K562 (cell line): Measurements from ENCODE around the gene TNC. TPM values are rescaled to one million over a fixed set of nuclear protein-coding genes. Genes with fewer than 3 reads are reported as not detected.

Experiments
- BHLHE40 ChIP-seq: IDR thresholded peaks from 2 replicates; pipeline ENCODE4 v1.6.1; 2011; ENCODE audit warnings: low read length, improper control_type of control experiment
- C11orf30 ChIP-seq: fragments of 450-650 bp; IDR thresholded peaks from 2 replicates; pipeline ENCODE4 v1.6.1; 2016; ENCODE audit warnings: low read depth, mild to moderate bottlenecking
- CBX8 ChIP-seq: fragments of 200-600 bp; sonication (generic); IDR thresholded peaks from 2 replicates; pipeline ENCODE4 v1.6.1; 2012; ENCODE audit warnings: borderline replicate concordance, mixed run types, low read depth, mild to moderate bottlenecking, moderate library complexity, mixed read lengths, low read length, control low read depth, inconsistent platforms; ENCODE audit not compliant: poor library complexity, severe bottlenecking; ENCODE audit errors: extremely low read depth
- DMBX1 ChIP-seq: fragments of 250-450 bp; sonication (Bioruptor Pico); IDR thresholded peaks from 2 replicates; pipeline ENCODE4 v1.8.0; 2022; ENCODE audit warnings: inconsistent platforms, mild to moderate bottlenecking, moderate library complexity, borderline replicate concordance
- FOXA1 ChIP-seq: fragments of 450-650 bp; IDR thresholded peaks from 2 replicates; pipeline ENCODE4 v1.6.1; 2016; ENCODE audit warnings: mild to moderate bottlenecking, borderline replicate concordance
- GTF2E2 ChIP-seq: fragments of 200-800 bp; sonication (Bioruptor generic); IDR thresholded peaks from 2 replicates; pipeline ENCODE4 v1.6.1; 2016; ENCODE audit warnings: missing genetic modification characterization, missing compliant biosample characterization
- IFI16 ChIP-seq: fragments of 250-450 bp; sonication (Bioruptor Pico); IDR thresholded peaks from 2 replicates; pipeline ENCODE4 v2.1.2; 2022; ENCODE audit warnings: mild to moderate bottlenecking, inconsistent platforms
- MAFF ChIP-seq: IDR thresholded peaks from 2 replicates; pipeline ENCODE4 v1.6.1; 2012; ENCODE audit warnings: low read length, improper control_type of control experiment
- MAFG ChIP-seq: fragments of 450-650 bp; conservative IDR thresholded peaks from 2 replicates; pipeline ENCODE4 v1.6.1; 2016; ENCODE audit warnings: missing genetic modification characterization, missing compliant biosample characterization
- PATZ1 ChIP-seq: fragments of 250-450 bp; sonication (Bioruptor Pico); IDR thresholded peaks from 2 replicates; pipeline ENCODE4 v1.5.0; 2020; ENCODE audit warnings: mild to moderate bottlenecking, borderline replicate concordance
- SMARCE1 ChIP-seq: fragments of 450-650 bp; IDR thresholded peaks from 2 replicates; pipeline ENCODE4 v1.7.1; 2016; ENCODE audit warnings: mild to moderate bottlenecking
- SRSF1 ChIP-seq: fragments of 200-400 bp; formaldehyde crosslinking; IDR thresholded peaks from 2 replicates; pipeline ENCODE4 v1.6.1; 2017; ENCODE audit warnings: mild to moderate bottlenecking, low read depth, low read length, moderate library complexity
- TFAM ChIP-seq: fragments of 250-450 bp; sonication (Bioruptor Pico); conservative IDR thresholded peaks from 2 replicates; pipeline ENCODE4 v1.5.0; 2021; ENCODE audit warnings: mild to moderate bottlenecking, moderate library complexity
- TRIM28 ChIP-seq: fragments of 450-650 bp; IDR thresholded peaks from 2 replicates; pipeline ENCODE4 v1.6.1; 2017
- ZBTB8A ChIP-seq: fragments of 450-650 bp; IDR thresholded peaks from 2 replicates; pipeline ENCODE4 v1.6.1; 2018; ENCODE audit warnings: mild to moderate bottlenecking, moderate library complexity; ENCODE audit not compliant: partially characterized antibody
- ZNF165 ChIP-seq: fragments of 250-450 bp; sonication (Bioruptor Pico); IDR thresholded peaks from 2 replicates; pipeline ENCODE4 v1.4.0; 2020; ENCODE audit warnings: borderline replicate concordance
- ZNF583 ChIP-seq: fragments of 250-450 bp; sonication (Bioruptor Pico); IDR thresholded peaks from 2 replicates; pipeline ENCODE4 v1.4.0; 2020
- ZNF766 ChIP-seq: fragments of 200-800 bp; sonication (Bioruptor generic); conservative IDR thresholded peaks from 2 replicates; pipeline ENCODE4 v1.6.1; 2016; ENCODE audit warnings: missing genetic modification characterization, missing compliant biosample characterization
- polyA plus RNA-seq, 8 experiments: library from polyadenylated mRNA; depleted of rRNA in 4 of 8; stranded (reverse) in 5 of 8; unstranded in 3 of 8; fragments of >200 nt; fragmentation: Nextera tagmentation in 2 of 8; fragmentation: Illumina TruSeq in 1 of 8; extraction: Ambion mirVana in 2 of 8; extraction: Trizol in 1 of 8; gene quantifications; 2 replicates each; pipeline versions ENCODE4 v1.2.1 to v1.2.3, GENCODE V29; 2011 to 2014; ENCODE audit warnings: inconsistent platforms in 1 of 8, missing spikeins in 1 of 8
- total RNA-seq, 7 experiments: library from RNA; depleted of rRNA in 6 of 7; stranded (reverse); fragments of >200 nt in 6 of 7; fragmentation: Illumina TruSeq in 2 of 7; extraction: Trizol in 2 of 7; gene quantifications; 2 replicates each; pipeline versions ENCODE4 v1.2.1 to v1.2.3, GENCODE V29; 2011 to 2021; ENCODE audit warnings: low replicate concordance in 1 of 7
- TF ChIP-seq, protein P1 (sequence below): sonication (generic); formaldehyde crosslinking; IDR thresholded peaks from 2 replicates; pipeline ENCODE4 v1.8.1; 2023; ENCODE audit warnings: mild to moderate bottlenecking, missing genetic modification reagents
- TF ChIP-seq, protein P2 (sequence below): fragments of 250-450 bp; sonication (Bioruptor Pico); IDR thresholded peaks from 2 replicates; pipeline ENCODE4 v1.5.0; 2021; ENCODE audit warnings: mild to moderate bottlenecking, borderline replicate concordance
- TF ChIP-seq, protein P3 (sequence below), 2 experiments: fragments of 200-800 bp in 1 of 2; sonication (Bioruptor generic) in 1 of 2; sonication (generic) in 1 of 2; formaldehyde crosslinking in 1 of 2; IDR thresholded peaks in 1 of 2; conservative IDR thresholded peaks in 1 of 2; 2 replicates each; pipeline versions ENCODE4 v1.5.0 to v1.6.1; 2016 to 2020; ENCODE audit warnings: missing compliant biosample characterization in 1 of 2, missing genetic modification characterization in 1 of 2, missing genetic modification reagents in 1 of 2

The TNC gene
- total and polyA plus RNA-seq, 9 of the 15 experiments (the other 6 are each of a cell fraction or from before 2014, with no cell fraction given), result under 0.01 to 0.29 TPM; not detected in 7

DNA sequence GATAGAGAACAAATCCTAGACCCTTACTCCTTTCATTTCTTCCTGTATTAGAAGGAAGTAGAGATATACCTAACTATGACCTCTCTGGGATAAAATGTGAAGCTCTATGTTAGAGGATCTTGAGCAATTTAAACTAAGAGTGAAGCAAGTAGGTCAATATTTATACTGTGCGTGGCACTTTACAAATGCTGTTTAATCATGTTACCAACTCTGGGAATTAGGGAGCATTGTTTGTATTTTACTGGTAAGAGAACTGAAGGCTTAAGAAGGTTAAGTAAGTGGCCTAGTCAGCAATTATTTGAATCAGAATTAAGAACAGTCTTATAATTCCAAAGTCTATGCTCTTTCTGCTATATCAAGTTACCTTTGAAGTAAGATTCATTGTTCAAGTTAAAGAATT lies 12.0 kb downstream of the TNC start (continued):
- no peak for TF ChIP-seq ZNF165 (CRISPR knock-in tag)
- TF ChIP-seq SRSF1, result no peak
- TF ChIP-seq, protein P1, sequence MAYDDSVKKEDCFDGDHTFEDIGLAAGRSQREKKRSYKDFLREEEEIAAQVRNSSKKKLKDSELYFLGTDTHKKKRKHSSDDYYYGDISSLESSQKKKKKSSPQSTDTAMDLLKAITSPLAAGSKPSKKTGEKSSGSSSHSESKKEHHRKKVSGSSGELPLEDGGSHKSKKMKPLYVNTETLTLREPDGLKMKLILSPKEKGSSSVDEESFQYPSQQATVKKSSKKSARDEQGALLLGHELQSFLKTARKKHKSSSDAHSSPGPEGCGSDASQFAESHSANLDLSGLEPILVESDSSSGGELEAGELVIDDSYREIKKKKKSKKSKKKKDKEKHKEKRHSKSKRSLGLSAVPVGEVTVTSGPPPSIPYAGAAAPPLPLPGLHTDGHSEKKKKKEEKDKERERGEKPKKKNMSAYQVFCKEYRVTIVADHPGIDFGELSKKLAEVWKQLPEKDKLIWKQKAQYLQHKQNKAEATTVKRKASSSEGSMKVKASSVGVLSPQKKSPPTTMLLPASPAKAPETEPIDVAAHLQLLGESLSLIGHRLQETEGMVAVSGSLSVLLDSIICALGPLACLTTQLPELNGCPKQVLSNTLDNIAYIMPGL (CRISPR knock-in tag), result no peak
- TF ChIP-seq GTF2E2 (tag), result no peak
- no peak for TF ChIP-seq DMBX1
- TF ChIP-seq ZNF766 (CRISPR knock-in tag), result no peak
- TF ChIP-seq FOXA1, result no peak
- no peak for TF ChIP-seq TRIM28
- TF ChIP-seq SMARCE1, result no peak
- TF ChIP-seq BHLHE40, result no peak
- TF ChIP-seq C11orf30, result peak; percentile 19; the same call in 1 of the 2 replicates
- no peak for TF ChIP-seq ZNF583 (CRISPR knock-in tag)
- TF ChIP-seq, protein P2, sequence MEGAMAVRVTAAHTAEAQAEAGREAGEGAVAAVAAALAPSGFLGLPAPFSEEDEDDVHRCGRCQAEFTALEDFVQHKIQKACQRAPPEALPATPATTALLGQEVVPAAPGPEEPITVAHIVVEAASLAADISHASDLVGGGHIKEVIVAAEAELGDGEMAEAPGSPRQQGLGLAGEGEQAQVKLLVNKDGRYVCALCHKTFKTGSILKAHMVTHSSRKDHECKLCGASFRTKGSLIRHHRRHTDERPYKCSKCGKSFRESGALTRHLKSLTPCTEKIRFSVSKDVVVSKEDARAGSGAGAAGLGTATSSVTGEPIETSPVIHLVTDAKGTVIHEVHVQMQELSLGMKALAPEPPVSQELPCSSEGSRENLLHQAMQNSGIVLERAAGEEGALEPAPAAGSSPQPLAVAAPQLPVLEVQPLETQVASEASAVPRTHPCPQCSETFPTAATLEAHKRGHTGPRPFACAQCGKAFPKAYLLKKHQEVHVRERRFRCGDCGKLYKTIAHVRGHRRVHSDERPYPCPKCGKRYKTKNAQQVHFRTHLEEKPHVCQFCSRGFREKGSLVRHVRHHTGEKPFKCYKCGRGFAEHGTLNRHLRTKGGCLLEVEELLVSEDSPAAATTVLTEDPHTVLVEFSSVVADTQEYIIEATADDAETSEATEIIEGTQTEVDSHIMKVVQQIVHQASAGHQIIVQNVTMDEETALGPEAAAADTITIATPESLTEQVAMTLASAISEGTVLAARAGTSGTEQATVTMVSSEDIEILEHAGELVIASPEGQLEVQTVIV (CRISPR knock-in tag), result no peak
- no peak for TF ChIP-seq ZBTB8A
- TF ChIP-seq MAFF, result 0 out of 2 replicates have a peak, but pooled peaks have one; percentile 4
- TF ChIP-seq TFAM (CRISPR knock-in tag), result no peak
- TF ChIP-seq CBX8, result no peak
- TF ChIP-seq MAFG (tag), result 0 out of 2 replicates have a peak, but pooled peaks have one; percentile 39
- TF ChIP-seq IFI16 (CRISPR knock-in tag), result no peak
- TF ChIP-seq, protein P3, sequence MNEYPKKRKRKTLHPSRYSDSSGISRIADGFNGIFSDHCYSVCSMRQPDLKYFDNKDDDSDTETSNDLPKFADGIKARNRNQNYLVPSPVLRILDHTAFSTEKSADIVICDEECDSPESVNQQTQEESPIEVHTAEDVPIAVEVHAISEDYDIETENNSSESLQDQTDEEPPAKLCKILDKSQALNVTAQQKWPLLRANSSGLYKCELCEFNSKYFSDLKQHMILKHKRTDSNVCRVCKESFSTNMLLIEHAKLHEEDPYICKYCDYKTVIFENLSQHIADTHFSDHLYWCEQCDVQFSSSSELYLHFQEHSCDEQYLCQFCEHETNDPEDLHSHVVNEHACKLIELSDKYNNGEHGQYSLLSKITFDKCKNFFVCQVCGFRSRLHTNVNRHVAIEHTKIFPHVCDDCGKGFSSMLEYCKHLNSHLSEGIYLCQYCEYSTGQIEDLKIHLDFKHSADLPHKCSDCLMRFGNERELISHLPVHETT (CRISPR knock-in tag; conservative IDR thresholded peaks at IDR 0.05 in 1 of 2, IDR thresholded peaks at IDR 0.05 in 1 of 2), result no peak
- TF ChIP-seq PATZ1 (CRISPR knock-in tag), result no peak
